HG03159 (cell line): ENCODE data around the gene PIP5K1B.
A peak's percentile ranks its signal among the peaks of the same experiment; 100 is the strongest.

Experiments used
- ATAC-seq: cut with Tn5 transposase; IDR thresholded peaks from one replicate; pipeline ENCODE4 v1.9.1; 2021; ENCODE audit warnings: mild to moderate bottlenecking, moderate library complexity; ENCODE audit not compliant: unreplicated experiment

PIP5K1B gene

DNA sequence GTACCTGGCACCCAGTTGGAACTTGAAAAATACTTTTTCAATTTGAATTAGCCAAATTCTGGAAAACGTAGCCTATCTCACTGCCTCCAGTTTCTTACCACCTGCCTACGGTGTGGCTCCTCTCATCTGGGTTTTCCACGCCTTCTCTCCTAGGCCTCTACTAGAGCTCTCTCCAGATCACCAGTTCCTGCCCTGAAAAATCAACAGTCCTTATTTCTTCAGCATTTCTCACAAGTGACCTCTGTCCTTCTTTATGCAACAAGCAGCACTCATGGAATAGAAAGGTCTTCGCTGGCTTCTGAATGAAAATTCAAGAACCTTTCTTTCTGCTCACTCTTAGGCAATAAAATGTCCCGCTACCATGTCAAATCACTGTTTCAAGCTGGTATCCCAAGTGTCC is 64.8 kb downstream of the PIP5K1B start:
- no peak for ATAC-seq

DNA sequence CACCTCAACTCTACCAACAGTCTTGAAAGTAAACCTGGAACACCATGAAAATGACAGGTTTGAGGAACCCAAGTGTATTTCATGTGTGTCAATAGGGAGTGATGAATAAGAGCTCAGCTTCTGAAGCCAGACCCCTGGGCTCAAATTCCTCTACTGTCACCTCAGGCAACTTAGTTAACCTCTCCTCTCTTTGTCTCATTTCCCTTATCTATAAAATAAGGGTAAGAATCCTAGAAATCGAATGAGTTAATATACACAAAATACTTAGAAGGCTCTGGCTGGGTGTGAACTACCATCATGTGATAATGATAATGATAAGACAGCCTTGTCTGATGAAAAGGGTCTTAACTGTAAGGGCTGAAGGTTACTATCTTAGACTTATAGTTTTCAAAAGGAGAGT is 66.3 kb downstream of the PIP5K1B start:
- no peak for ATAC-seq

DNA sequence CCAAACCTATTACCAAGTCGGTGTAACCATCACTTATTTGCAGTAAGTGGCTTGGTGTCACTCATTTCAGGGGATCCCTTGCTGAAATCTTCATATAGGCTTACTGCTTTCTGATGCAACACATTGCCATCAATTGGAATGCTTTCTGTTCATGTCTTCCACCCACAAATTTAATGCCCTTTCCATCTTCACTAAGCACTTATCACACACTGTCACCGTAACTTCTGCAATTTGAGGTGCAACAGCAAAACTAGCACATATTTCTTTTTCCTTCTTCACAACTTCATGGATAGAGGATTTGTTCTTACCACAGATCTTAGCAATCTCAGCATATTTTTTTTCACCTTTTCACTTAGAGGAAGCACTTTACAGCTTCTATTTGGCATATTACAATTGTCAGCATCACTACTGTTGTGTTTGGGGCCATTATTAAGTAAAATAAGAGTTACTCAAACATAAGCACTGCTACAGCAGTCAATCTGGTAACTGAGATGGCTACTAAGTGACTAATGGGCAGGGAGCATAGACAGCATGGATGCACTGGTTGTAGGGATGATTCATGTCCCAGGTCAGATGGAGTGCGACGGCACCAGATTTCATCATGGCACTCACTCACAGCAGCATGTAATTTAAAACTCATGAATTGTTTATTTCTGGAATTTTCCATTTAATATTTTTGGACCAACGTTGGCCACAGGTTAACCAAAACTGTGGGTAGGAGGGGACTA is 70.1 kb downstream of the PIP5K1B start:
- no peak for ATAC-seq

DNA sequence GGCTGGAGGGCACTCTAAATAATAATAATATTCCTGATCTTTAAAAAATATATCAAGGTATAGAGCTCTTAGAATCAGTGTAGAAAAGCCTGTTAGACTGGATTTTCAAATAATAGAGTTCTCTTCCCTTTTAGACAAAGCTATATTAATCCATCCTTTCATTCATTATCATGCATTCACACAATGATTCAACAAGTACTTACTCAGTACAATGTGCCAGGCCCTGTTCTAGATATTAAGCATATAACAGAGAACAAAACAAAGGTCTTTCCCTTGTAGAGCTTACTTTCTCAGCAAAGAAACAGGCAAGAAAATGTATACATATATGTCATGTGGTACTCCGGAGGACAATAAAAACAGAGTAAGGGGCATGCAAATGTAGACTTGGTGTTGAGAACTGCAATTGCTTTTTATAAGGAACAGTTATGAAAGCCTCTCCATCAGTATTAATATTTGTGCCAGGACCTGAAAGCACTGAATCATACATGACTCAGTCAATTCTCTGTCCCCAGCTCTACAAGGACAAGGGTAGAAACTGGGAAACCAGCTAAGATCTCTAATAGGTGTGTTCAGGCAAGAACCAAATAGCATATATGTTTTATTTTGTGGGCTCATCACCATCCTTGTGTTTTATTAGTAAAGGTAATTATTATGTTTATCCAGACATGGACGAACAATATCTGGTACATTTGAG is 72.2 kb downstream of the PIP5K1B start:
- ATAC-seq, result no peak

DNA sequence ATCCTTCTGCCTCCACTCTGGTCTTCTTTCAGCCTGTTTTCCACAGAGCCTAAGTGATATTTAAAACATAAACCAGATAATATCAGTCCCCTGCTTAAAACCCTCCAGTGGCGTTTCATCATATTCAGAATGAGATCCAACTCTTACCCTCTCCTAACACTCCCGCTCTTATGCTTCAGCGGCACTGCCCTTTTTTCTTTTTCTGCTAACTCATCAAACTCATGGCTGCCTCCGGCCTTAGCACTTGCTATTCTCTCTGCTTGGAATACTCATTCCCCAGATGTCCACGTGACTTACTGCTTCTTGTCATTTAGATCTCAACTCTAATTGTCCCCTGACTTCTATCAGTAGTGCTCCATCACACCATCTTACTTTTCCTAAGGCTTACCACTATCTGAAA is 73.6 kb downstream of the PIP5K1B start:
- no peak for ATAC-seq

DNA sequence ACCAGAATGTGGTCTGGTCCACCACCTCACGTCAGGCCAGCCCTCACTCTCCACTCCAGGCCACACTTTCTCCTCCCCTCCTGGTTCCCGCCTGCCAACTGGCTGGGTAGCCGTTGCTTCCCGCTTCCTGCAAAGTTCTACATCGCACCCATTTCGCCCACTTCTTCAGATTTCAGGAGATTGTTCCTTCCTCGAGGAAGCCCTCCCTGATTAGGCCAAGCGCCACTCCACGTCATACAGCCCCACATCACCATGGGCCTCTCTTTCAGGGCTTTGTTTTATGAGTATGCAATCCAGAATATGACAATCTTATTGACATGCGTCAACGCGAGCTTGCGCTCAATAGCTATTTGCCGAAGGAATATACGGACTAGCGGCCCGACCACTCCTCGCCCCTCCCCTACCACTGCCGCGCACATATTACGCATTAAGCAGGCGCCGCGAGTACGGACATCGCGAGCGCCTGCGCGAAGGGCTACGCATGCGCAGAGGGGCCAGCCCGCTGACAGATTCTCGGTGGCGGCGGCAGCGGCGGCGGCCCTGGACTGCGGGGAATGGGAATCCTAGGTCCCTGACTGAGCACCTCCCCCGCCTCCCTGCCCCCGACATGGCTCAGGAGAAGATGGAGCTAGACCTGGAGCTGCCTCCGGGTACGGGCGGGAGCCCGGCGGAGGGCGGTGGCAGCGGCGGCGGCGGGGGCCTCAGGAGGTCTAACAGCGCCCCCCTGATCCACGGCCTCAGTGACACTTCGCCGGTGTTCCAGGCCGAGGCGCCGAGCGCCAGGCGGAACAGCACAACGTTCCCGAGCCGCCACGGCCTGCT is 74.7 kb downstream of the PIP5K1B start:
- ATAC-seq, result peak; percentile 88

DNA sequence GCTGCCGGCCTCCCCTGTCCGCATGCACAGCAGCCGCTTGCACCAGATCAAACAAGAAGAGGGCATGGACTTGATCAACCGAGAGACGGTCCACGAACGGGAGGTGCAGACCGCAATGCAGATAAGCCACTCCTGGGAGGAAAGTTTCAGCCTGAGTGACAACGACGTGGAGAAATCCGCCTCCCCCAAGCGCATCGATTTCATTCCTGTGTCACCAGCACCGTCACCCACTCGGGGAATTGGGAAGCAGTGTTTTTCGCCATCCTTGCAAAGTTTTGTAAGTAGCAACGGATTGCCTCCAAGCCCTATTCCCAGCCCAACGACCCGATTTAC is 75.3 kb downstream of the PIP5K1B start:
- ATAC-seq, result no peak

DNA sequence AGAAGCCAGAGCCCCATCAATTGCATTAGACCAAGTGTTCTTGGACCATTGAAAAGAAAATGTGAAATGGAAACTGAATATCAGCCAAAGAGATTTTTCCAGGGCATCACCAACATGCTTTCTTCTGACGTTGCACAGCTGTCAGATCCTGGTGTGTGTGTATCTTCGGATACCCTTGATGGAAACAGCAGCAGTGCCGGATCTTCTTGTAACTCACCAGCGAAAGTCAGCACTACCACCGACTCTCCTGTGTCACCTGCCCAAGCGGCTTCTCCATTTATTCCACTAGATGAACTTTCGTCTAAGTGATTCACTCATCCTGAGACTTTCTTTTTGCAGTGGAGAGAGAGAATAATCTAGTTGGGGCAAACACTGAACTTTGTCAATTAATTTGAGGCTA is 75.7 kb downstream of the PIP5K1B start:
- no peak for ATAC-seq

DNA sequence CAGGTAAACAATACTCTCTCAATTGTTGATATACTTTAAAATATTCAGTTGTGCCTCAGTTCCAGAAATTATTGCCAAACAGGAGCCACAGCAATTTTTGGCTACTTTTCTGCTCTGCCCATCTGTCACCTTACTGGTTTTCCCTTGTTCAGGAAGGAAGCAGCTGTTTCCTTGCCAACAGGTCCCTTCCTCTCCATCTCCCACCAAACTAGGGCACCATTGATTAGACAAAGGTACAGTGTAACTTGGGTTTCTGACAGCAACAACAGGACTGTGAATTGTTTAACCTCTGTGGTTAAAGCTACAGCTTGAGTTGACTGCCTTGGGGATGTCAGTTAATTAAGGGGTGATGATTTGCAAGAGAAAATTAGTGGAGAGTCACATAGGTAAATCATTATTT is 76.9 kb downstream of the PIP5K1B start:
- ATAC-seq, result no peak

DNA sequence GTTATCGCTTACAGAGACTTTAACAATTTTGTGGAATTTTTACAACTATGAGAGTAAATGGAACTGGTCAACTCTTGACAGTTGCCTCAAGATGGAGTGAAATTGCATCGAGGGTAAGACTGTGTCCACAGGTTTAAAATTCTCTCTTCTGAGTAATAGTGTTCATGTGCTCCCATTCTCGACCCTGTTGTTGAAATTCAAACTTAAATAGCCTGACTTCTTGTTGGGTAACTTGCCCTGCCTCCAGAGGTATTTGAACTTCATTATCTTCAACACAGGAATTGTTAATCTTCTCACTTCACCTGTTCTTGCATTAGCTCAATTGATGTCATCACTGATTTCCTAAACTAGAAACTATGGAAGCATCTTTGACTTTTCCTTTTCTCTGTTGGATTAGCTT is 77.5 kb downstream of the PIP5K1B start:
- ATAC-seq, result no peak

DNA sequence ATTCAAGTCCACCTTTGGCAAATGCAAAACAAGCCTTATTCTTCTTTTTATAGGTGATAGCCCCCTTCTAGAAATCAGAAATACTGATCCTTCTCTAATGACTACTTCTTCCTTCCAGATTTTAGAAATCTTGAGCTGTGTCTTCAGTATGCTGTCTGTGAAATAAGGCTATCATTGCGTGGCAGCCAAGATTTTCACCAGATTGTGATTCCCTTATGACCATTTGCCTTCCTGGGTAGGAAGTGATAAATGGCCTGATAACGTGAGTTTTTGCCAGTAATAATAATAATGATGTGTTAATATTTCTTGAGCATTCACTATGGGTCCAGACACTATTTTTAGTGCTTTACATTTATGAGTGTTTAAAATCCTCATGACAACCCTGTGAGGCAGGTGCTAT is 80.9 kb downstream of the PIP5K1B start:
- ATAC-seq, result no peak

DNA sequence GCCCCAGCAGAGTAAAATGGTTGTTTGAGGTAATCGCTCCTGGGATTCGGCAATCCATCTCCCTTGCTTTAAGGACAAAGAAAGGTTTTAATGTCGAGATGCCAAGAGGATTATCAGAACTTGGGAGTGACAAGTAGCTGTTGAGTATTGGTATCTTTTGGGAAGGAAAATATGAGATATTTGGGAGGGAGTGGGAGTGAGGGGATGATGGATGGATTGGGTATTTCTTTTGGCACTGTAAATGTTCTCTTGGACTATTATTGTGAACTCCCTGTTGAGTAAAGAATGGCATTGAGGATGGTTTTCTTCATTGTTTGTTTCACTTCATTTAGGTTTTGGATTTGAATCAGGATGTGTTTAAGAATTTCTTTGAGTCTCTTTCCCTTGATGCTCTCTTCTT is 86.1 kb downstream of the PIP5K1B start:
- no peak for ATAC-seq

DNA sequence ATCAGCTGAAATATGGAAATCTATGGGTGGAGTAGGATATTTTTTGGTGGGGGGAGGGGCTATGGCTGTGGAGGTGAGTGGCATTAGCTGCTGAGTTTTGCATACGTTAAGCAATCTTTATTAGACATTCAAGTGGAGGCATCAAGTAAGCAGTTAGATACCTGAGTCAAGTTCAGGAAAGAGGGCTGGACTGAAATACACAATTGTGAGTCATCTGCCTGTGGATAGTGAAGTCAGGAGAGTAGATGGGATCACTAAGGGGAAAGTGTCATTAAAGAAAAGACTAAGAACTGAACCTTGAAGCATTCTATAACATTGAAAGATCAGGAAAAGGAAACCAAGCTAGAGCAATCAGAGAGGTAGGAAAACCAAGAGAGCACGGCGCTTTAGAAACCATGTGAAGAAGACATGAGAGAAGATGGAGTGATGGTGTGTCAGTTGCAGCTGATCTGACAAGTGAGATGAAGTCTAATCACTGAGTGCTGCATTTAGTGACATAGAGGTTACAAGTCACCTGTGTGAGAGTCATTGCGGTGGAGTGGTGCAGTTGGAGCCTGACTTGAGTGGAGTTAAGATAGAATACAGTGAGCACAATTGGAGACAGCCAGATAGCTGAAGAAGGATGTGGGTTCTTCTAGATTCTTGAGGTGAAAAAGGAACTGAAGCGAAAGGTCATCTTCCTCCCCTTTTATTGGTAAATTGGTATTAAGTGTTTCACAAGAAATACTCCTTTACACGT is 88.7 kb downstream of the PIP5K1B start:
- ATAC-seq, result peak; percentile 90

DNA sequence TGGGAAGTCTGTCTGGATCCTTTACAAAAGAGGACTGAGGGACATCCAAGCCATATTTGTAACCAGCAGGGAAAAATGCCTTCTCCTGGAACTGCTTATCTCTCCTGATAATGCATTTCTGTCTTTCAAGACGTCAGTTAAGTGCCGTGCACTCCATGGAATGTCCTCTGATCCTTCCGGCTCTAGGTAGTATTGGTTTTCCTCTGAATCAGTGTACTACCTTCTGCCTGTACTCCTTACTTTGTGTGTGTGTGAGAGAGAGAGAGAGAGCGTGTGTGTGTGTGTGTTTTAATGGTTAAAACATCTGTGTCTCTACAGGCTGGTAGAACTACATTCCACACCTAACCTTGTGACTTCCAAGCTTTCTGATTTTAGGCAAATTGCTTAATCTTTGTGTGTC is 89.9 kb downstream of the PIP5K1B start:
- no peak for ATAC-seq

DNA sequence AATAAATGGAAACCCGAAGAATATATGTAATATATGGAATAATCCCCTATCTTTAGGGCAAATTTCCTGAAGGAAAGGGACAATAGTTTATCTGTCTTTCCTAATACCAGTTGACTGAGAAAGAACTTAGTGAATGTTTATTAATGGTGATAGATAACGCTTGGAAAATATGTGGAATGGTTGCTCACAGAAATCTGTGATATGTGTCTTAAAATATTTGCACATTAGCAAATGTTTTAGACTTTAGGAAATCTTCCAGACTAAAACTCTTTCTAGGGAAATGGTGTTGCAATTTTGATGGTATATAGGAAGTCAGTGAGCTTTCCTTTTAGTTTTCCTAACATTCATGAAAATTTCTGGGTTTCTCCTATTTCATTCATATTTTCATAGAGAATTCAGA is 90.4 kb downstream of the PIP5K1B start:
- no peak for ATAC-seq

DNA sequence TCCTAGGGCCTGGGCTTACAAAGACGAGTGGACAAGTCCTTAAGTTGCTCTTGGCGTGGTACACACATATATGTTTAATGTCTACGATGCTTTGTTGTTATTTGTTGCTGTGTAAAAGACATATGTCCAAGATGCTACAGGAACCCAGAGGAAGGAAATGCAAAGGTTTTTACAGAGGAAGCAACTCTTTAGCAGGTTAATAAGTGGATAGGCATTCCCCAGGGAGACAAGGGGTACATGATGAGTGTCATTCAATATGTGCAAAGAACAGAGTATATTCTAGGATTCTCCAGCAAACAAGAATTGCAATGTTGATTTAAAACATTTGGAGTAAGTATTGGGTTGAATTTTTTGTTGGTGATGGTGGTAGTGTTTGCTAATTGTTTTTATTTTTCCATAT is 92.1 kb downstream of the PIP5K1B start:
- no peak for ATAC-seq

DNA sequence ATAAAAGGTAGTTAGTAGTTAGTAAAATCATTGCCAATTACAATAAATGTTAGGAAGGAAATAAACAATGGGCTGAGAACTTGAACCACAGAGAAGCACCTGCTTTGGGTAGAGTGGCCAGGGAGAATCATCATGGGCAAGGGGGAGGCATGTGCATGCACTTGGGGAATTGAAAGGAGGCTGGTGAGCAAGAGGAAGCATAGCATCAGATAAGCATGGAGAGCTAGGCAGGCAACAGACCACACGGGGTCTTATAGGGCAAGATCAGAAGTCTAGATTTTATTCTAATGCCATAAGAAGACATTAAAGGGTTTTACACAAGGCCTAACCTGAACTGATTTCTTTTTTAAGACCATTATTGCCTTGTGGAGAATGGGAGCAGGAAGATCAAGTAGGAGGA is 93.4 kb downstream of the PIP5K1B start:
- no peak for ATAC-seq

DNA sequence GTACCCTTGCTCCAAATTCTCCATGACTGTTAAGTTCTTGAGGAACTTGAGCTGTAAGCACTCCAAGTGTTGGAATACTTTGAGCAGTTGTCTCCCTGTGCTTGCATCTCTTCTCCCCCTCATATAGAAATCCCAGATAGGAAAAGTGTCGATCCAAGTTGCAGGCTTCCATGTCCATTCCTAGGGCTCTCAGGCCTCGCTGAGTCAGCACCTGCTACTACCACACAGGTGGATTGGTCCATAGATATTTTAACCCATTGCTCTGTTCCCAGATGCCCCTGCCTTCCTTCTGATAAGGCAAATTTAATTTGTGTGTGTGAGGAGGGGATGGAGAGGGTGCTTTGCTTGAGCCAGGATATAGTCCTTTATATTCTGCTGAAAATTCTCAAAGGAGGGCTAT is 95.8 kb downstream of the PIP5K1B start:
- ATAC-seq, result no peak

DNA sequence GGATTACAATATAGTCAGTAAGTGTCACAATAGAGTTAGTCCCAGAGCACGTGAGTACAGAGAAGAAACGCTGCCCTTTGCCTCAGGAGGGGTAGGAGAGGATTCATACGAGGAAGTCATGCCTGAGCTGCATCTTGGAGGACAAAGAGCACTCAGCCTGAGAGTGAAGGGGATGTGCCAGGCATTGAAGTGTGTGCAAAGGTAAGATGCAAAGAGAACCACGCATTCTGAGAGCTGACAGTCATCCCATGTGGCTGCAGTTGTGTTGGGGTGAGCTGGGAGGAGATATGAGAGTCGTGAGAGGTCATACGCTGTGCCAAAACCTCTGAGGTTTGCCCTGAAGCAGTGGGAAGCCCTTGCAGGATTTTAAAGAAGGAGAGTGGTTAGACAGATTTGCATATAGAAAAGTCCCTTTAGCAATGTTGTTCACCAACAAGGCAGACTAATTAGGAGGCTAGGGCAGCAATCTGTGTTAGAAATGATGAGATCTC is 97.5 kb downstream of the PIP5K1B start:
- peak; percentile 96 for ATAC-seq

DNA sequence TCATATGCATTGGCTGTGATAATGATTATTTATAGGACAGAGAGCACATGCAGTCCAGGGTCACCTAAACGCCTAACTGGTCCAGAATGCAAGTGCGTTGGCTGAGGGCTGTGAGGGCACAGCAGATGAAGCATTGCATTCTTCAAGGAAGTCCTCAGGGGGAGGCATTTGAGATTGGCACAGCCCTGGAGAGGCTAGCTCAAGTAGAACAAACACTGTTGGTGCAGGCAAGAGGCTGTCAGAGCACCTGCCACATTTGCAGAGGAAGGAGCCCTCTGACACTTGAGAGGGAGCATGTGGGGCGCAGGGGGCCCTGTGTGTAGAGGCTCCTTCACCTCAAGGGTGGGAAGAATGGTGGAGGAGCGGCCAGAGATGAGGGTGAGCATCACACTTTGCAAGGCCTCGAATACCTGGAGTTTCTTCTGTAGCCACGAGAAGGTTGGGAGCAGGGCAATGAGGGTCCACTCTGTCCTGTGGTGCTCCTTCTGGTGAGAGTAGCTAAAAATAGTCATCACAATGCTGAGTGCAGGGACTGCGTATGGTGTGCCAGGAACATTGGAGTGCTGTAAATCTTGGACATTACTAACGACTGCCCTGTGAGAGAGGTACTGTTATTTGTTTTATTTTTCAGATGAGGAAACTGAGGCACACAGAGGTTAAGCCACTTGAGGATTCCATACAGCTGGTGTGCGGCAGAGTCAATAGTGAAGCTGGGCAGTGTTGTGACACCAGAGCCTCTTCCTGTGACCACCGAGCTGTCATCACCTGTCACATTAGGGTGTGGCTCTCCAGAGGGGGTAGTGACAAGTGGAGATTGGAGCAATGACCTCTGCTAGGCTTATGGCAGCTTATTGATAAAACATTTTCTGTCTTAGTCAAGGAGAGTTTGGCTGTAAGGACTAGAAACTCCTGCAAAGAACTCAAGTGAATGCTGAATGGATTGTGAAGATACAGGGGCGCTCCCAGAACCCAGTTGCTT is 100.2 kb downstream of the PIP5K1B start:
- no peak for ATAC-seq
